Myocyte (in vitro differentiated cells): Measurements from ENCODE around the gene RBM4. TPM values are rescaled to one million over a fixed set of nuclear protein-coding genes. Genes with fewer than 3 reads are reported as not detected.
A peak's percentile ranks its signal among the peaks of the same experiment; 100 is the strongest.
"Not testable (repeated sequence)": the region's sequence is repeated elsewhere in the genome, so short reads cannot be mapped to it uniquely, and the experiment has no call there.

Experiments
- DNase-seq: peaks from one replicate; pipeline ENCODE4 v3.0.0-alpha.2; 2012; ENCODE audit warnings: low read depth
- polyA plus RNA-seq: library from polyadenylated mRNA; unstranded; fragments of >200 nt; gene quantifications from one replicate; pipeline ENCODE4 v1.2.1, GENCODE V29; 2012; ENCODE audit warnings: missing spikeins
- total RNA-seq: library from RNA; depleted of rRNA; stranded (reverse); fragments of >200 nt; gene quantifications from 2 replicates; pipeline ENCODE4 v1.2.3, GENCODE V29; 2014

Gene RBM4
- total RNA-seq: 83.4 and 99.4 TPM in 2 replicates
- polyA plus RNA-seq: 186 TPM

GRCh38 chr11:66638177-66639065 lies at the start of gene RBM4:
Gene RBM4 (plus strand): TSS chr11:66638703. CDS start chr11:66639712, 1,009 bp downstream.
- DNase-seq: peak; percentile 100

GRCh38 chr11:66589315-66589714 lies 49.2 kb upstream of the RBM4 start:
- not testable (repeated sequence) for DNase-seq

- no peak for DNase-seq
Measured at GRCh38 chr11:66589996-66590675, 48.4 kb upstream of the RBM4 start.

- DNase-seq: no peak
Measured at GRCh38 chr11:66591175-66591574, 47.3 kb upstream of the RBM4 start.

- peak; percentile 94 for DNase-seq
Measured at GRCh38 chr11:66592457-66593302, 45.8 kb upstream of the RBM4 start, which contains the start of the genes CCDC87 and CCS. Gene CCDC87 (minus strand): TSS chr11:66593063. CDS start chr11:66593015, 48 bp downstream. Gene CCS (plus strand): TSS chr11:66593185. CDS start chr11:66593262, 77 bp downstream.

- no peak for DNase-seq
Measured at GRCh38 chr11:66593303-66593635, 45.2 kb upstream of the RBM4 start.

GRCh38 chr11:66593650-66594049 lies 44.9 kb upstream of the RBM4 start:
- DNase-seq: no peak

GRCh38 chr11:66595245-66595904 lies 43.1 kb upstream of the RBM4 start:
- no peak for DNase-seq

- DNase-seq: no peak
Measured at GRCh38 chr11:66598993-66599392, 39.5 kb upstream of the RBM4 start.

GRCh38 chr11:66600219-66600618 lies 38.3 kb upstream of the RBM4 start:
- DNase-seq: no peak

GRCh38 chr11:66600631-66601233 lies 37.8 kb upstream of the RBM4 start:
- DNase-seq: no peak

- no peak for DNase-seq
Measured at GRCh38 chr11:66603072-66603471, 35.4 kb upstream of the RBM4 start.

- no peak for DNase-seq
Measured at GRCh38 chr11:66604155-66604554, 34.3 kb upstream of the RBM4 start.

GRCh38 chr11:66606608-66607007 lies 31.9 kb upstream of the RBM4 start:
- DNase-seq: not testable (repeated sequence)

- peak; percentile 45 for DNase-seq
Measured at GRCh38 chr11:66607126-66607834, 31.2 kb upstream of the RBM4 start.

GRCh38 chr11:66609721-66610617 lies 28.5 kb upstream of the RBM4 start:
- DNase-seq: no peak

- DNase-seq: no peak
Measured at GRCh38 chr11:66612458-66612857, 26.0 kb upstream of the RBM4 start.

- DNase-seq: no peak
Measured at GRCh38 chr11:66614073-66614472, 24.4 kb upstream of the RBM4 start.
